Uterus (tissue), 2 donors: Measurements from ENCODE around the gene FAM168A.

Source experiments
- CTCF ChIP-seq, 4 experiments: fragments of 200-600 bp in 2 of 4; fragments of 450-650 bp in 2 of 4; sonication (generic) in 2 of 4; IDR thresholded peaks; one replicate each; pipeline ENCODE4 v1.5.1; 2016 to 2019; ENCODE audit warnings: antibody characterized with exemption in 4 of 4, mild to moderate bottlenecking in 2 of 4, moderate library complexity in 1 of 4
- POLR2A ChIP-seq, 2 donors: fragments of 450-650 bp; IDR thresholded peaks; one replicate each; pipeline ENCODE4 v1.6.1; 2016; ENCODE audit warnings: antibody characterized with exemption in 2 of 2, mild to moderate bottlenecking in 1 of 2, moderate library complexity in 1 of 2

DNA sequence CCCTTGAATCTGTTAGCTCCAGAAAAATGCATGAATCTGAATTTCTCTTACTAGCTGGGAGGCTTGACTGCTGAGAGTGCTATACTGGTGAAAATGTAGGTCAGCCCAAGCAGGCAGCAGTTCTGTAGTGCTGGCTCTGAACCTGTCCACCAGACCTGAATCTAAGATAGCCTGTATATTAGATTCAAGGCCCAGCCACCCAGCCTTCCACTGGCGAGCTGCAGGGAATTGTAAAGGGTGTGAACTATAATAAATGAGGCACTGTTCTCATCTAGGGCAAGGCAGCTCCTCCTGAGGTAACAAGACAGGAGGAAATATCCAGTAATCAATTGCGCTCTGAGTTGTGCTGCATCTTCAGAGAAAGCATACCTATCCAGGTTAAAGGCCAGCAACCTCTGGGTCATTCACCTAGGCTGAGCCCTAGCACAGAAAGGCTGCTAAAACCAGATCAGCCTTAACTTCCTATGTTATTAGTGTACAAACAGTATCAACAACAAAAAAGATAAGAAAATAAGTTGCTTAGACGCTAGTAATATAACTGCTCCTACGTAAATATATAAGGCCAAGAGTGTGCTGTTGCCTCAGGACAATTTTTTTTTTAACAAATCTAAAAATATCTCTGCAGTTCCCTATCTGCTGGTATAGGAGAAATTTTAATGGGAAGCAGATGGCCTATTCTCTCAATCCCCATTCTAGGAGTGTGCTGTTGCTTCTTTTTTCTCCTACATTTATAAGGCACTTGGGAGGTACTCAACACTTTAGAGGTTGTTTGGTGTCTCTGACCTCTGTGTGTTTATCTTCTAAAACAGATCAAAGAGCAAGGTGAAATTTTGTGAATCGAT lies 158.7 kb downstream of the FAM168A start:
- TF ChIP-seq CTCF (IDR thresholded peaks at IDR 0.05) (no peak), POLR2A (IDR thresholded peaks at IDR 0.05) (no peak)
